Measurements from ENCODE around the gene CEND1. TPM values are rescaled to one million over a fixed set of nuclear protein-coding genes. Genes with fewer than 3 reads are reported as not detected.

Gene CEND1
- polyA plus RNA-seq, 4 donors = 0.36 to 0.96 (median 0.54) TPM

GRCh38 chr11:813072-813455, 23.2 kb upstream of the CEND1 start:
- DNase-seq (ENCODE audit: low read depth in 4 of 4, low spot score in 3 of 4) = no peak

GRCh38 chr11:812390-812789, 22.5 kb upstream of the CEND1 start:
- no peak for DNase-seq (ENCODE audit: low read depth in 4 of 4, low spot score in 3 of 4)

- no peak for DNase-seq (ENCODE audit: low read depth in 4 of 4, low spot score in 3 of 4)
Observed at GRCh38 chr11:811446-812245, 21.8 kb upstream of the CEND1 start.

GRCh38 chr11:810040-810567, 20.2 kb upstream of the CEND1 start:
- no peak for DNase-seq (ENCODE audit: low read depth in 4 of 4, low spot score in 3 of 4)

- DNase-seq (ENCODE audit: low read depth in 4 of 4, low spot score in 3 of 4) = peak; percentile 95 to 99 (median 96)
Observed at GRCh38 chr11:809287-810039, 19.6 kb upstream of the CEND1 start, which contains the start of gene RPLP2. TSS of gene RPLP2 (plus strand) at chr11:809967. CDS start at chr11:810235, 268 bp downstream.

GRCh38 chr11:808427-809286, 18.8 kb upstream of the CEND1 start:
- DNase-seq (ENCODE audit: low read depth in 4 of 4, low spot score in 3 of 4) = no peak

GRCh38 chr11:804599-804964, 14.7 kb upstream of the CEND1 start:
- no peak for DNase-seq (ENCODE audit: low read depth in 4 of 4, low spot score in 3 of 4)

- DNase-seq (ENCODE audit: low read depth in 4 of 4, low spot score in 3 of 4) = no peak
Observed at GRCh38 chr11:803770-804598, 14.1 kb upstream of the CEND1 start.

GRCh38 chr11:803467-803742, 13.5 kb upstream of the CEND1 start:
- no peak for DNase-seq (ENCODE audit: low read depth in 4 of 4, low spot score in 3 of 4)

- DNase-seq (ENCODE audit: low read depth in 4 of 4, low spot score in 3 of 4) = no peak
Observed at GRCh38 chr11:802693-803466, 13.0 kb upstream of the CEND1 start.

GRCh38 chr11:802018-802617, 12.2 kb upstream of the CEND1 start:
- DNase-seq (ENCODE audit: low read depth in 4 of 4, low spot score in 3 of 4) = no peak

GRCh38 chr11:801097-801780, 11.3 kb upstream of the CEND1 start:
- no peak for DNase-seq (ENCODE audit: low read depth in 4 of 4, low spot score in 3 of 4)

- DNase-seq (ENCODE audit: low read depth in 4 of 4, low spot score in 3 of 4) = no peak
Observed at GRCh38 chr11:800473-800872, 10.6 kb upstream of the CEND1 start.

- no peak for DNase-seq (ENCODE audit: low read depth in 4 of 4, low spot score in 3 of 4)
Observed at GRCh38 chr11:799641-800316, 9.9 kb upstream of the CEND1 start.

GRCh38 chr11:798093-798713, 8.3 kb upstream of the CEND1 start, which contains the start of gene SLC25A22:
TSS of gene SLC25A22 (minus strand) at chr11:798281. CDS start at chr11:795006, 3,275 bp downstream.
- peak in 1 of 4 donors; percentile 60 for DNase-seq (ENCODE audit: low read depth in 4 of 4, low spot score in 3 of 4)

GRCh38 chr11:797296-798092, 7.6 kb upstream of the CEND1 start:
- DNase-seq (ENCODE audit: low read depth in 4 of 4, low spot score in 3 of 4) = peak in 1 of 4 donors; percentile 64

Measured in right renal pelvis (tissue), 4 donors.